ENCODE results near the gene ARHGEF17.

- TF ChIP-seq GLIS3 (CRISPR knock-in tag; IDR thresholded peaks at IDR 0.05) = no peak
- no peak for TF ChIP-seq CSRNP3 (CRISPR knock-in tag; IDR thresholded peaks at IDR 0.05)
- TF ChIP-seq ISL1 (CRISPR knock-in tag; IDR thresholded peaks at IDR 0.05) = no peak
- no peak for TF ChIP-seq TSHZ2 (CRISPR knock-in tag; IDR thresholded peaks at IDR 0.05)
These were observed 37.5 kb downstream of the ARHGEF17 start for GRCh38 chr11:73345481-73346160.

All from SK-N-SH treated with all-trans-retinoic acid at 6 μM for 48 hours (cell line).